IMR-90 (cell line): Measurements from ENCODE around the gene BCL2L2. TPM values are rescaled to one million over a fixed set of nuclear protein-coding genes. Genes with fewer than 3 reads are reported as not detected.

Experiments
- ATAC-seq: fragments of 200-7000 bp; cut with Tn5 transposase; 2 replicates; pipeline ENCODE4 v1.9.1; 2020; ENCODE audit warnings: low read depth, mild to moderate bottlenecking, moderate library complexity
- BruUV-seq: library from RNA; stranded (reverse); fragments of 400-500 nt; replicated peaks from 2 replicates; lab custom pipeline; 2021; lab: Mats Ljungman, UMichigan
- CTCF ChIA-PET: fragments of 300-600 bp; formaldehyde crosslinking; extraction: SDS; loops from one replicate; lab custom pipeline; 2021; ENCODE audit warnings: antibody characterized with exemption; lab: Yijun Ruan, JAX
- POLR2A ChIA-PET: fragments of 300-600 bp; sonication (Branson Sonifier 250); formaldehyde crosslinking; loops from one replicate; lab custom pipeline; 2022; ENCODE audit warnings: antibody characterized with exemption; ENCODE audit not compliant: unreplicated experiment; lab: Charles Lee
- DNase-seq: peaks from one replicate; pipeline ENCODE4 v3.0.0; 2013
- H2AFZ ChIP-seq: replicated peaks from 2 replicates; pipeline ENCODE3; 2013; ENCODE audit warnings: low read length, mild to moderate bottlenecking; ENCODE audit not compliant: poor library complexity
- H2AK5ac ChIP-seq: 2 replicates; pipeline ENCODE4 v1.6.1; 2013; ENCODE audit warnings: low read depth, low read length, inconsistent platforms
- H2AK9ac ChIP-seq: replicated peaks from 2 replicates; pipeline ENCODE3; 2013; ENCODE audit warnings: mild to moderate bottlenecking, low read depth, low read length, moderate library complexity; ENCODE audit not compliant: poor library complexity
- H2BK120ac ChIP-seq: 2 replicates; pipeline ENCODE4 v1.6.1; 2013; ENCODE audit warnings: low read depth, low read length, inconsistent platforms
- H2BK15ac ChIP-seq: 3 replicates; pipeline ENCODE4 v1.6.1; 2013; ENCODE audit warnings: low read depth, low read length, inconsistent platforms
- H2BK20ac ChIP-seq: 2 replicates; pipeline ENCODE4 v1.6.1; 2013; ENCODE audit warnings: low read depth, mild to moderate bottlenecking, inconsistent platforms, low read length, moderate library complexity
- H2BK5ac ChIP-seq: 2 replicates; pipeline ENCODE4 v1.6.1; 2013; ENCODE audit warnings: mild to moderate bottlenecking, low read depth, low read length, inconsistent platforms; ENCODE audit not compliant: poor library complexity, severe bottlenecking
- H3K14ac ChIP-seq: replicated peaks from 2 replicates; pipeline ENCODE4 v1.6.1; 2013; ENCODE audit warnings: low read depth, low read length, inconsistent platforms
- H3K18ac ChIP-seq: 2 replicates; pipeline ENCODE4 v1.6.1; 2013; ENCODE audit warnings: low read depth, low read length, control low read depth
- H3K23ac ChIP-seq: 2 replicates; pipeline ENCODE4 v1.6.1; 2013; ENCODE audit warnings: low read depth, low read length, inconsistent platforms
- H3K27ac ChIP-seq: 2 replicates; pipeline ENCODE4 v1.5.1; 2013; ENCODE audit warnings: mild to moderate bottlenecking, control low read depth, low read length; ENCODE audit not compliant: insufficient read depth
- H3K27me3 ChIP-seq: 2 replicates; pipeline ENCODE4 v1.6.1; 2013; ENCODE audit warnings: low read length; ENCODE audit not compliant: control insufficient read depth, insufficient read depth
- H3K36me3 ChIP-seq: 2 replicates; pipeline ENCODE4 v1.6.1; 2013; ENCODE audit warnings: low read length, mixed read lengths; ENCODE audit not compliant: control insufficient read depth, insufficient read depth
- H3K4ac ChIP-seq: 2 replicates; pipeline ENCODE4 v1.6.1; 2013; ENCODE audit warnings: low read depth, low read length, inconsistent platforms
- H3K4me1 ChIP-seq: 2 replicates; pipeline ENCODE4 v1.6.1; 2013; ENCODE audit warnings: low read length, mixed read lengths; ENCODE audit not compliant: control insufficient read depth, insufficient read depth
- H3K4me2 ChIP-seq: 2 replicates; pipeline ENCODE4 v1.6.1; 2013; ENCODE audit warnings: low read depth, mild to moderate bottlenecking, control low read depth, low read length, moderate library complexity
- H3K4me3 ChIP-seq: 2 replicates; pipeline ENCODE4 v1.5.1; 2013; ENCODE audit warnings: low read depth, mild to moderate bottlenecking, control low read depth, low read length, moderate library complexity; ENCODE audit not compliant: insufficient read depth
- H3K56ac ChIP-seq: 2 replicates; pipeline ENCODE4 v1.6.1; 2013; ENCODE audit warnings: low read length, inconsistent platforms; ENCODE audit not compliant: insufficient read depth; ENCODE audit errors: extremely low read depth
- H3K79me1 ChIP-seq, 2 experiments: 2 replicates each; pipeline ENCODE4 v1.6.1; 2013; ENCODE audit warnings: low read length in 2 of 2, inconsistent platforms in 1 of 2, low read depth in 1 of 2
- H3K9ac ChIP-seq: 2 replicates; pipeline ENCODE4 v1.6.1; 2013; ENCODE audit warnings: low read depth, low read length, control low read depth
- H3K9me1 ChIP-seq: 2 replicates; pipeline ENCODE4 v1.6.1; 2013; ENCODE audit warnings: low read length, inconsistent platforms; ENCODE audit not compliant: insufficient read depth
- H3K9me3 ChIP-seq: 2 replicates; pipeline ENCODE4 v1.6.1; 2013; ENCODE audit warnings: low read length; ENCODE audit not compliant: control insufficient read depth, insufficient read depth
- H4K20me1 ChIP-seq: 2 replicates; pipeline ENCODE4 v1.6.1; 2013; ENCODE audit warnings: low read length, inconsistent platforms; ENCODE audit not compliant: insufficient read depth
- H4K5ac ChIP-seq: 2 replicates; pipeline ENCODE4 v1.6.1; 2013; ENCODE audit warnings: mild to moderate bottlenecking, low read depth, low read length, control low read depth
- H4K8ac ChIP-seq, 2 experiments: 2 replicates each; pipeline ENCODE4 v1.6.1; 2013; ENCODE audit warnings: low read depth in 2 of 2, low read length in 2 of 2, control low read depth in 1 of 2, inconsistent platforms in 1 of 2
- H4K91ac ChIP-seq: 2 replicates; pipeline ENCODE4 v1.6.1; 2013; ENCODE audit warnings: low read depth, low read length, inconsistent platforms; ENCODE audit not compliant: insufficient read depth
- CTCF ChIP-seq: conservative IDR thresholded peaks from 2 replicates; pipeline ENCODE4 v1.5.1; 2012; ENCODE audit warnings: mild to moderate bottlenecking, low read depth, low read length, improper control_type of control experiment
- ELK1 ChIP-seq: fragments of 150-350 bp; IDR thresholded peaks from 2 replicates; pipeline ENCODE4 v1.6.1; 2016; ENCODE audit warnings: low read depth, mild to moderate bottlenecking, low read length, moderate library complexity, borderline replicate concordance
- MXI1 ChIP-seq: IDR thresholded peaks from 2 replicates; pipeline ENCODE4 v1.6.1; 2012; ENCODE audit warnings: low read depth, mild to moderate bottlenecking, low read length, moderate library complexity, borderline replicate concordance
- WGBS, 2 experiments: methylation state at CpG; one replicate each; pipeline versions ENCODE4 v1.1.5 to v1.1.7; 2013; ENCODE audit warnings: missing lambda C conversion rate in 2 of 2; ENCODE audit not compliant: insufficient read length in 1 of 2; ENCODE audit errors: extremely low coverage in 2 of 2; 5-methylcytosine and 5-hydroxymethylcytosine counted together
- dilution Hi-C: fragments of 300-500 bp; cut with HindIII; formaldehyde crosslinking; loops from one replicate; pipeline ENCODE4 v1.14.3; 2018; ENCODE audit warnings: low sequenced_read_pairs; ENCODE audit not compliant: unreplicated experiment
- in situ Hi-C: fragments of 300-500 bp; cut with MboI; formaldehyde crosslinking; loops from 3 replicates; pipeline ENCODE4 v1.14.3; 2019; ENCODE audit warnings: low sequenced_read_pairs, inconsistent platforms, mixed read lengths
- intact Hi-C: fragments of 100-400 bp; cut with micrococcal nuclease; formaldehyde crosslinking; loops from 2 replicates; pipeline ENCODE4 v1.10.0; 2022
- polyA plus RNA-seq, 3 experiments: library from polyadenylated mRNA; depleted of rRNA; stranded (reverse); fragments of >200 nt; gene quantifications; 2 replicates each; pipeline ENCODE4 v1.2.3, GENCODE V29; 2012; ENCODE audit warnings: low replicate concordance in 1 of 3
- total RNA-seq: library from RNA; depleted of rRNA; stranded (reverse); fragments of >200 nt; gene quantifications from 2 replicates; pipeline ENCODE4 v1.2.3, GENCODE V29; 2012

The BCL2L2 gene
- total and polyA plus RNA-seq, 2 of the 4 experiments (the other 2 are of a cell fraction), result 14.5 to 40.9 TPM

- intact Hi-C loops (loop anchor here (1.0 kb wide), 2 partner anchors 14 to 24 kb away; no protein-coding TSS in a partner anchor), in situ Hi-C loops (no loop called here), dilution Hi-C loops (no loop called here)
- no peak overlapping the region for H4K5ac ChIP-seq
- DNase-seq, result no peak
- no peak overlapping the region for H4K91ac ChIP-seq
- CTCF ChIA-PET, result interaction anchor here (0.7 to 1.2 kb wide), 4 partner anchors 9 to 43 kb away, joined by 3 to 8 read pairs (median 4); no protein-coding TSS in a partner anchor
- no peak overlapping the region for H2BK120ac ChIP-seq
- H3K36me3 ChIP-seq, result peaks cover 20% of the 10 kb centered on the region
- H3K23ac ChIP-seq, result no peak overlapping the region; the same call in 1 of the 2 replicates
- H4K20me1 ChIP-seq, result no peaks in the 10 kb centered on the region; the same call in 1 of the 2 replicates
- H2AFZ ChIP-seq, result peak overlapping the region; percentile 96
- peak overlapping the region; percentile 46 for H3K4ac ChIP-seq
- peaks cover 3% of the 10 kb centered on the region; the same call in 1 of the 2 replicates for H3K4me1 ChIP-seq
- peak; percentile 48 for ATAC-seq
- BruUV-seq, result no TSS peak
- H3K27ac ChIP-seq, result peak overlapping the region; percentile 63
- no peak overlapping the region for H2BK20ac ChIP-seq
- peaks cover 6% of the 10 kb centered on the region; the same call in 1 of the 2 replicates for H3K9me1 ChIP-seq
- H2BK5ac ChIP-seq, result peak overlapping the region; percentile 29
- no peaks in the 10 kb centered on the region for H3K27me3 ChIP-seq
- no peak overlapping the region for H3K56ac ChIP-seq
- H3K4me3 ChIP-seq, result peak overlapping the region; percentile 76
- H3K79me1 ChIP-seq, result peaks cover 0 to 7% of the 10 kb centered on the region in 2 experiments; a peak in 3 of 4 replicates
- H3K9ac ChIP-seq, result peak overlapping the region; percentile 68
- POLR2A ChIA-PET, result no interaction called here
- peak overlapping the region in 1 of 2 experiments; percentile 66; a peak in 1 of 4 replicates for H4K8ac ChIP-seq
- no peak overlapping the region; the same call in 1 of the 2 replicates for H3K14ac ChIP-seq
- H2AK5ac ChIP-seq, result peak overlapping the region; percentile 54; the same call in 1 of the 2 replicates
- TF ChIP-seq CTCF (peak; percentile 13; the same call in 1 of the 2 replicates), MXI1 (no peak), ELK1 (no peak)
- H3K9me3 ChIP-seq, result no peaks in the 10 kb centered on the region
- H3K18ac ChIP-seq, result no peak overlapping the region
- H2BK15ac ChIP-seq, result no peak overlapping the region
- peak overlapping the region; percentile 86 for H2AK9ac ChIP-seq
- WGBS, 2 experiments, result 1% methylated on average over 29 of the region's 61 CpGs; no CpG with 5 or more reads in 1 of the 2 experiments
- H3K4me2 ChIP-seq, result peak overlapping the region; percentile 75
Measured at GRCh38 chr14:23351681-23352505, 45.3 kb downstream of the BCL2L2 start.
